Retina (tissue), 1 donor: ENCODE measurements around the gene ZNF431.
"Not testable (repeated sequence)": the region's sequence is repeated elsewhere in the genome, so short reads cannot be mapped to it uniquely, and the experiment has no call there.

Experiments used
- DNase-seq: peaks from one replicate; pipeline ENCODE4 v3.0.0-alpha.2; 2016

The ZNF431 gene

DNA sequence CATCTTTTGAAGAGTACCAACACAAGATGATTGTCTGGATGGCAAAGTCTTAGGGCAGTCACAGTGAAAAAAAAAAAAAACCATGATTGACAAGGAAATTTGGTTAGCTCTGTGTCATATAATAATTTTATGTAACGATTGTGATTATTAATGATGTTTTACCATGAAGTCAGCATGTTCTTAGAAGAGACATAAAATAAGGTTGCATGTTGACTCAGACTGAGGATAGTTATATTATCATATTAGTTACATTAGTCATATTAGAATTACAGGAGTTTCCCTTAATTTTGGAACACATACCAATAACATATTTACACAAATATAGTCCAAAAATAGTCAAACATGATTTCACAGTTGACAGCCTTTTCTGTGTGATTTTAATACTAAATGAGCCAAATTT, 5.7 kb downstream of the ZNF431 start:
- no peak for DNase-seq

DNA sequence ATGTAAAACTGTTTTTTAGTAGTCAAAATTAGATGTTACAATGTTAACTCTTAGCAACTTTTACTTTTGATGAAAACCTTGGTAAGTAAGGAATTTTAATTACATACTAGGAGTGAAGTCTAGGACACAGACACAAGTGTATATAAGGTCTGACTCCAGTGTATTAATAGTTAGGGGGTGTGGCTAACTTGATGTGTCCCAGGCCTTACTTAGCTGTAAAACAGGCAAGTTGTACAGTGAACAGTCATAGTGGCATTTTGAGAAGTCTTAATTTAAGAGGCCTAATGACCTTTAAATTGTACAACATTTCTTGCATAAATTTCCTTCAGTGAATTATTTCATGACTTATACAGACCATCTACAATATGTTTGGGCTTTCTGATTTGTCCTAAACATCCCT, 6.8 kb downstream of the ZNF431 start:
- DNase-seq: no peak

DNA sequence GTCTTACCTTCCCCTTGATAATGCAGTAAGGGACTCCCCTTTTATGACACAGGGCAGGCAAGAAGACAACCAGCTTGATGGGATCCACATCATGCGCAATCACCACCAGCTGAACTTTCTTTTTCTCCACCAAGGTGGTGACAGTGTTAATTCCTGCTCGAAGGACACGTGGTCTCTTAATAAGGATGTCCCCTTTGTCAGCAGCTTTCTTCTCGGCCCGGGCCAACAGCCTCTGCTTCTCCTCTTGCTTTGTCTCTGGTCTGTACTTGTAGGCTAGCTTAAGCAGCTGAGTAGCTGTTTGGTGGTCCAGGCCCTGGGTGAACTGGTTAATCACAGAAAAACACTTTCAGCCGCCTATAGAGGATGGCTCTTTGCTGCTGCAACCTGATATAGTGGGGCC, 8.0 kb downstream of the ZNF431 start:
- no peak for DNase-seq

DNA sequence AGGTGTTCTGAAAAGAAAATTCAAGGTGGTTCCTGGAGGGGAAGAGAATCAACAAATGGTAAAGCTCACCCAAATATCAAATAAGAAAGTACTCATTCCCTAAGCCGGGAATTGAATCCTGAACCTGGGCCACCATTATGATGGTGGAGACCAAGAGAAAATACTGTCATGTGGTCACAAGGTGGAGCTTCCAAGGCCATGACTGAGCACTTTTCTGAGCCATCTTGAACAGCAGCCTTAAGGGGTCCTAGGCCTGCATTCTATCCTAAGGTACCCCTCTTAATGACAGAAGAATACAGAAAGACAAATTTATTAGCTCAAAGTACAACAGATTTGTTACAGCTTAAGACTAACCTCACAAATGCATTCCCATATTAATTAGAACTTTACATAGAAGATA, 9.6 kb downstream of the ZNF431 start:
- DNase-seq: no peak

DNA sequence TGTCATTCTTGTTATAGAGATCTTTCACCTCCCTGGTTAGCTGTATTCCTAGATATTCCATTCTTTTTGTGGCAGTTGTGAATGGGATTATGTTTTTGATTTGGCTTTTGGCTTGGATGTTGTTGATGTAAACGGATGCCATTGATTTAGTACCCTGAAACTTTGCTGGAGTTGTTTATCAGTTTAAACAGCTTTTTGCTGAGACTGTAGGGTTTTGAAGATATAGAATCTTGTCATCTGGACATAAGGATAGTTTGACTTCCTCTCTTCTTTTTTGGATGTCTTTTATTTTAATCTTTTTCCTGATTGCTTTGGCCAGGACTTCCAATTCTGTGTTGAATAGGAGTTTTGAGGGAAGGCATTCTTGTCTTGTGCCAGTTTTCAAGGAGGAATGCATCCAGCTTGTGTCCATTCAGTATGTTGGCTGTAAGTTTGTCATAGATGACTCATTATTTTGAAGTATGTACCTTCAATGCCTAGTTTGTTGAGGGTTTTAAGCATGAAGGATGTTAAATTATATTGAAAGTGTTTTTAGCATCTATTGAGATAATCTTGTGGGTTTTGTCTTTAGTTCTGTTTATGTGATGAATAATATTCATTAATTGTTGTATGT, 16.8 kb downstream of the ZNF431 start:
- no peak for DNase-seq

DNA sequence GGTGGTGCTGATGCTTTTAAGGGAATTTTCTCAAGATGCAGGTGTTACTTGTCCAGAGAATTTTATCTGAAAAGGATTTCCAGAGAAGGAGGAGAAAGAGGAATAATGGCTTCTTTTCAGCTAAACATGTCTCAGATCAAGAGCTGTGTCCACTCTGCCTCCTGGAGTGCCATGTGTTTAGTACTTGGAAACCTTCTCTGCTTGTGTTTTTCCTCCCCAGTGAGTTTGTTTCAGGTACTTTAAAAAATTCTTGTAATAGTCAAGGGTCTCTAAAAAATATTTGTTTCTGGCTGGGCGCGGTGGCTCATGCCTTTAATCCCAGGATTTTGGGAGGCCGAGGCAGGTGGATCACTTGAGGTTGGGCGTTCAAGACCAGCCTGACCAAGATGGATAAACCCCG, 22.7 kb downstream of the ZNF431 start:
- DNase-seq: no peak

DNA sequence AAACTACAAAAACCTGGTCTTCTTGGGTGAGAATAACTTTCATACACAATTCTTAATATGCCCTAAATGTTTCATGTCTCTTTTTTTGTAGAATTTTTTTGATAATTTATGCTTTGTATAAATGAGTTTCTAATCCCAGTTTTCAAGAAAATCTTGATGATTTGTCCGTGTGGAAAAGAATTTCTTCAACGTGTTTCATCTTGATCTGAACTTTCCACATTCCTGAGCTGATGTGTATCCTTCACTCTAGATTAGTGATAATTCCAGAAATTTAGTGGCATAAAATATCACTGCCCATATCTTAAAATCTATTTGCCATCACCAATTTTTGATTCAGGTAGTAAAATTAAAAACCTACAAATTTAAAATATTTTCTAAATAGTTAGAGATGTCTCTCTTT, 24.6 kb downstream of the ZNF431 start:
- no peak for DNase-seq

DNA sequence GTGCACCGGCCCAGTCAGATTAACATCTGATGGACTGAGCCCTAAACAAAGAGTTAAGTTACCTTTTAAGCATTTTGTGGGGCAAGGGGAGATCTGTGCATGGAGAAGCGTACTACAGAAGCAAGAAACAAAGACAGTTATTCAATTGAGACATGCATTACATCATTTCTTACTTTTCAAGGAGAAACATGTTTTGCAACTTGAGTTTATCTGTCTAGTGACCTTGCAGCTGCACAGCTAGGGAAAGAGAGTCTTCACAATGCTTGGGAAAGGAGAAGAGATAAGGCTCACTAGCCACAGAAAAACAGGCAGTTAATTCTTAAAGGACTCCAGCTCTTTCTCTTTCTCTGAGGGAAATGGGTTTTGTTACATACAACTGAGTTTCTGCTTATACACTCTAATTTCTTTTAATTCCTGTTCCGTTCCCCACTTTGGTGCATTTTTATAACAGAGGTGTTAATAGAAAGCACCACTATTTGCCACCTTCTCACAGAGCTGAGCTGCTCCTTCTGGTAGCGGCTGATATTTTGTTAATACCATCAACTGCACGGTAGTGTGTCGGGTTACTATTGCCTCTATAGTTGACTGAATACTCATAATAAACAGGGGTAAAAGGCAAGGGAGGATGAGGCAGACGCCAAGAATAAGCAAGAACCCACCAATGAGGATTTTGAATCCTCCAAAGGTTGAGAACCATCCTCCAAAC, 55.9 kb downstream of the ZNF431 start:
- DNase-seq: no peak

DNA sequence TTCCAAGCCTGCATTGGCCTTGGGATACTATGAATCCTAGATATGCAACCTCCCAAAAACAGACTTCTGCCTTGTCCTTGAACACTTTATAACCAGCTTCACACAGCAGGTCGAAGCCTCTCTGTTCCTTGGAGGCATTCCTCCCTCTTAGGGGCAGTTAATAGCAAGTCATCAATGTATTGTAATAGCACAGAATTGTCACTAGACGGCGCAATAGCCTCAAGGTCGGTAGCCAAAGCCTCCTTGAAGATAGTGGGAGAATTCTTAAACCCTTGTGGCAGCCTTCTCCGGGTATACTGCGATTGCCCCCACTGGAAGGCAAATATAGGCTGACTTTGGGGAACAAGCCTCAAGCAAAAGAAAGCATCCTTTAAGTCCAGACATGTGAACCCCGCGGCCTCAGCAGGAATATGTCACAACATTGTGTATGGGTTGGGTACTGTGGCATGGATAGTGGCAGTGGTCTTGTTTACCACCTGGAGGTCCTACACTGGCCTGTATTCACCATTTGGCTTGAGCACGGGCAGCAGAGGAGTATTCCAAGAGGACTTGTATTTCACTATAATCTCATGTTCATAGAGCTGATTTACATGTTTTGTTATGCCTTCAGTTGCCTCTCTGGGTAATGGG, 61.1 kb downstream of the ZNF431 start:
- peak; percentile 52 for DNase-seq

DNA sequence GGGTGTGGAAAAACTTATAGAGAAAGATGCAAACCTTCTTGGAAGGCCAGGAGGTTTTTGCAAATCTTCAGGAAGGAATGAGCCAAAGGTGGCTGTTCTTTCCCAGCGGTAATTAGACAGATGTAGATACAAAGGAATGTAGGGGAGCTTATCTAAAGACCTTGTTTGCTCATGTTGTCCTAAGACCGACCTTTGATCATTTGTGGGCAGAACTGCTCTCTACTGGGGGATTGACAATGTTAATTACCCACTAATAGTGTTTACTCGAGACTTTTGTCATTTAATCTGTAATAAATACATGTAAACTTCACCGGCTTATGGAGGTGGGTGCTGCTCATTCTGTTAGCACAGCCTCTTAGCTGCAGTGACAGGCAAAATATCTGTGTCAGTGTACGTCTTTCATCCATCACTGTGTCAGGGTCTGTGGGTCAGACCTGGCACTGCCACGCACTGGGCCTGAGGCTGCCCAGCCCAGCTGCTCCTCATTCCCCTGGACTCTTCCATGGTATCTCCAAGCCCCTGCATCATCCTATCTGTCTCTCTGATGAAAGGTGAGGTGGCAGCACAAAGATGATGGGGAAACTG, 68.3 kb downstream of the ZNF431 start:
- DNase-seq: no peak

DNA sequence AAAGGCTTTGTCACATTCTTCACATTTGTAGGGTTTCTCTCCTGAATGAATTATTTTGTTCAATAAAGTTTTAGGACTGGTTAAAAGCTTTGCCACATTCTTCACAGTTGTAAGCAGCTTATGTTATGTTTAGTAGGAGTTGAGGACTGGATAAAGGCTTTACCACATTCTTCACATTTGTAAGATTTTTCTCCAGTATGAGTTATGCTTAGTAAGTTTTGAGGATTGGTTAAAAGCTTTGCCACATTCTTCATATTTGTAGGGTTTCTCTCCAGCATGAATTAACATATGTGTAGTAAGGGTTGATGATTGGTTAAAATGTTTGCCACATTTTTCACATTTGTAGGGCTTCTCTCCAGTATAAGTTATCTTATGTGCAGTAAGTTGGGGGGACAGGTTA, 79.9 kb downstream of the ZNF431 start:
- no peak for DNase-seq

DNA sequence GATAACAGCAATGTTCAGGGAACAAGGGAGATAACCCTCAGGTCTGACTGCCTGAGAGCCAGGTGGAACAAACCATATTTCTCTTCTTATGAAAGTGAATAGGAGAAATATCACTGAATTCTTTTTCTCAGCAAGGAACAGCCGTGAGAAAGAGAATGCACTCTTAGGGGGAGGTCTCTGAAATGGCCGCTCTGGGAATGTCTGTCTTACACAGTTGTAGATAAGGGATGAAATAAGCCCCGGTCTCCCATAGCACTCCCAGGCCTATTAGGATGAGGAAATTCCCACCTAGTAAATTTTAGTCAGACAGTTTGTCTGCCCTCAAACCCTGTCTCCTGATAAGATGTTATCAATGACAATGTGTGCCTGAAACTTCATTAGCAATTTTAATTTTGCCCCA, 88.1 kb downstream of the ZNF431 start:
- DNase-seq: not testable (repeated sequence)

DNA sequence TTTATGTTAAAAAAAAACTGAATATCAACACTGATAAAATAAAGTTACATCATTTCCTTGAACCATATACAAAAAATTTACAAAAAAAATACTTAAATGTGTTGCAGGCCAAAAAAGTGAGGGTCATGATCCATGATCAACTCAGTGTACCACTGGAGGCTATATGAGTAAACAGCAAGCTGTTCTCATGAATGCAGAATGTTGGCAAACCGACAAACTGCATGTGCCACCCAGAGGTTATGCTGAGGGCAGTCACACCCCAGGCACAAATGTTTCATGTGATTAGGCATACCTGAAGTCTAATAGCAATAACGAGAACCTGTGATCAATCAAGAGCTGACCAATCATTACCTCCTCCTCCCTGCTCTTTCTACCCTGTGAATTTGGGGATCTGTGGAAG, 91.9 kb downstream of the ZNF431 start:
- no peak for DNase-seq

DNA sequence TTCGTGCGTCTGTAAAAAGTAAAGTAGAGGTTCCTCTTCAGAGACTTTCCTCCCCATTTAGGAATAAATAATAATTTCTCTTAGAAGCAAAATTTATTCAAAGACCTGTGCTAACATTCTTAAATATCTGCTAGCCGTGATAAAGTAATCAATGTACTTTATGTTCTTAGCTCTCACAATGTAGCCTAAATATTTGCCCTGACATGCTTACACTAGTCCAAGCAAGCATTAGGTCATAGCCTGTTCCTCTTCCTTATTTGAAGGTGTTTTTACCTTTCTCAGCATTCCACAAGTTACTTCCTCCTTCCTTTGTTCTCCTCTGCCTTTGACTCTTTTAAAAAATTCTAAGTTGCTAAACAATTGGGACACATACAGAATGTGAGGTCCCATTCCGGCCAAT, 94.9 kb downstream of the ZNF431 start:
- not testable (repeated sequence) for DNase-seq

DNA sequence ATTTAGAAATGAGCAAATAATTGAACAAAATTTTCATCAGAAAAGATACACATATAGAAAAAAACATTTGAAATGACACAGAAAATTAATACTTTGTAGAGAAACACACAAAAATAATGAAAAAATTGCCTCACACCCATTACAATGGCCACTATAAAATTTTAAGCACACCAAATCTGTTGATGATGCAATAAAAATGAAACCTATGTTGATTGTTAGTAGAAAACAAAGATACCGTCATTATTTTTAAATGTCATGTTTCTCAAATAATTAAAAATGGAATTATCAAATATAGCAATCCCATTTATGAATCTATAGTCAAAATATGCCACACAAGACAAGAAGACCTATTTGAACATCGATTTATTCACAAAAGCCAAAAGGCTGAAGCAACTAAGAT, 96.8 kb downstream of the ZNF431 start:
- no peak for DNase-seq
